ENCODE measurements around the gene NTHL1.

The NTHL1 gene

GRCh38 chr16:2087748-2088631 lies 40.4 kb upstream of the NTHL1 start:
- no peaks in the 10 kb centered on the region for H3K27me3 ChIP-seq (ENCODE audit: low read depth)
- no peak overlapping the region for H3K4me3 ChIP-seq
- DNase-seq (ENCODE audit: low spot score in 2 of 2): no peak
- peaks cover 48% of the 10 kb centered on the region for H3K36me3 ChIP-seq (replicated peaks)
- H3K9me3 ChIP-seq: no peaks in the 10 kb centered on the region
- H3K4me1 ChIP-seq: no peaks in the 10 kb centered on the region
- in situ Hi-C loops (cut with MboI; ENCODE audit: low sequenced_read_pairs): no loop called here

- Histone ChIP-seq H3K4me1 (no peaks in the 10 kb centered on the region), H3K36me3 (replicated peaks) (peaks cover 41% of the 10 kb centered on the region), H3K27me3 (ENCODE audit: low read depth) (no peaks in the 10 kb centered on the region), H3K9me3 (no peaks in the 10 kb centered on the region), H3K4me3 (no peak overlapping the region)
- DNase-seq (ENCODE audit: low spot score in 2 of 2): no peak
- in situ Hi-C loops (cut with MboI; ENCODE audit: low sequenced_read_pairs): no loop called here
Observed at GRCh38 chr16:2086812-2087747, 39.4 kb upstream of the NTHL1 start.

- in situ Hi-C loops (cut with MboI; ENCODE audit: low sequenced_read_pairs): no loop called here
Observed at GRCh38 chr16:2086106-2086742, 38.6 kb upstream of the NTHL1 start.

GRCh38 chr16:2085669-2086068 lies 38.0 kb upstream of the NTHL1 start:
- in situ Hi-C loops (cut with MboI; ENCODE audit: low sequenced_read_pairs): no loop called here
- H3K36me3 ChIP-seq (replicated peaks): peaks cover 41% of the 10 kb centered on the region

More at GRCh38 chr16:2086106-2086742, 38.6 kb upstream of the NTHL1 start:
- Histone ChIP-seq H3K9me3 (no peaks in the 10 kb centered on the region), H3K36me3 (replicated peaks) (peaks cover 41% of the 10 kb centered on the region), H3K4me3 (no peak overlapping the region), H3K4me1 (no peaks in the 10 kb centered on the region), H3K27me3 (ENCODE audit: low read depth) (no peaks in the 10 kb centered on the region)
- DNase-seq (ENCODE audit: low spot score in 2 of 2): no peak

GRCh38 chr16:2084895-2085625 lies 37.4 kb upstream of the NTHL1 start:
- in situ Hi-C loops (cut with MboI; ENCODE audit: low sequenced_read_pairs): no loop called here
- no peak for DNase-seq (ENCODE audit: low spot score in 2 of 2)
- Histone ChIP-seq H3K36me3 (replicated peaks) (peaks cover 35% of the 10 kb centered on the region), H3K4me3 (no peak overlapping the region), H3K9me3 (no peaks in the 10 kb centered on the region), H3K27me3 (ENCODE audit: low read depth) (no peaks in the 10 kb centered on the region), H3K4me1 (no peaks in the 10 kb centered on the region)

More at GRCh38 chr16:2085669-2086068, 38.0 kb upstream of the NTHL1 start:
- H3K27me3 ChIP-seq (ENCODE audit: low read depth): no peaks in the 10 kb centered on the region
- no peak for DNase-seq (ENCODE audit: low spot score in 2 of 2)
- no peak overlapping the region for H3K4me3 ChIP-seq
- no peaks in the 10 kb centered on the region for H3K4me1 ChIP-seq
- no peaks in the 10 kb centered on the region for H3K9me3 ChIP-seq

GRCh38 chr16:2083876-2084780 lies 36.5 kb upstream of the NTHL1 start:
- no peaks in the 10 kb centered on the region for H3K4me1 ChIP-seq
- no peaks in the 10 kb centered on the region for H3K9me3 ChIP-seq
- DNase-seq (ENCODE audit: low spot score in 2 of 2): no peak
- no peak overlapping the region for H3K4me3 ChIP-seq
- in situ Hi-C loops (cut with MboI; ENCODE audit: low sequenced_read_pairs): no loop called here
- H3K36me3 ChIP-seq (replicated peaks): peaks cover 28% of the 10 kb centered on the region
- H3K27me3 ChIP-seq (ENCODE audit: low read depth): no peaks in the 10 kb centered on the region

GRCh38 chr16:2083409-2083808 lies 35.8 kb upstream of the NTHL1 start:
- Histone ChIP-seq H3K36me3 (replicated peaks) (peaks cover 21% of the 10 kb centered on the region), H3K4me1 (no peaks in the 10 kb centered on the region), H3K9me3 (no peaks in the 10 kb centered on the region), H3K27me3 (ENCODE audit: low read depth) (no peaks in the 10 kb centered on the region), H3K4me3 (no peak overlapping the region)
- in situ Hi-C loops (cut with MboI; ENCODE audit: low sequenced_read_pairs): no loop called here
- no peak for DNase-seq (ENCODE audit: low spot score in 2 of 2)

GRCh38 chr16:2082983-2083364 lies 35.3 kb upstream of the NTHL1 start:
- Histone ChIP-seq H3K27me3 (ENCODE audit: low read depth) (no peaks in the 10 kb centered on the region), H3K36me3 (replicated peaks) (peaks cover 18% of the 10 kb centered on the region), H3K9me3 (no peaks in the 10 kb centered on the region), H3K4me1 (no peaks in the 10 kb centered on the region), H3K4me3 (no peak overlapping the region)
- no peak for DNase-seq (ENCODE audit: low spot score in 2 of 2)
- in situ Hi-C loops (cut with MboI; ENCODE audit: low sequenced_read_pairs): no loop called here

GRCh38 chr16:2082171-2082982 lies 34.7 kb upstream of the NTHL1 start:
- no peaks in the 10 kb centered on the region for H3K9me3 ChIP-seq
- H3K36me3 ChIP-seq (replicated peaks): peaks cover 17% of the 10 kb centered on the region
- no peak overlapping the region for H3K4me3 ChIP-seq
- H3K27me3 ChIP-seq (ENCODE audit: low read depth): no peaks in the 10 kb centered on the region
- no peaks in the 10 kb centered on the region for H3K4me1 ChIP-seq
- in situ Hi-C loops (cut with MboI; ENCODE audit: low sequenced_read_pairs): no loop called here
- no peak for DNase-seq (ENCODE audit: low spot score in 2 of 2)

- H3K27me3 ChIP-seq (ENCODE audit: low read depth): no peaks in the 10 kb centered on the region
- H3K4me3 ChIP-seq: no peak overlapping the region
- H3K36me3 ChIP-seq (replicated peaks): peaks cover 12% of the 10 kb centered on the region
- H3K4me1 ChIP-seq: no peaks in the 10 kb centered on the region
- no peak for DNase-seq (ENCODE audit: low spot score in 2 of 2)
- no peaks in the 10 kb centered on the region for H3K9me3 ChIP-seq
- in situ Hi-C loops (cut with MboI; ENCODE audit: low sequenced_read_pairs): no loop called here
Observed at GRCh38 chr16:2081201-2082084, 33.8 kb upstream of the NTHL1 start.

GRCh38 chr16:2079991-2080390 lies 32.4 kb upstream of the NTHL1 start:
- no peaks in the 10 kb centered on the region for H3K4me1 ChIP-seq
- H3K9me3 ChIP-seq: no peaks in the 10 kb centered on the region
- H3K27me3 ChIP-seq (ENCODE audit: low read depth): no peaks in the 10 kb centered on the region
- H3K4me3 ChIP-seq: no peak overlapping the region
- no peak for DNase-seq (ENCODE audit: low spot score in 2 of 2)
- peaks cover 3% of the 10 kb centered on the region for H3K36me3 ChIP-seq (replicated peaks)
- in situ Hi-C loops (cut with MboI; ENCODE audit: low sequenced_read_pairs): no loop called here

All from HAP-1 (cell line).